GM23248 (cell line): ENCODE measurements around the gene KAZALD1. TPM values are rescaled to one million over a fixed set of nuclear protein-coding genes. Genes with fewer than 3 reads are reported as not detected.

Experiments used
- DNase-seq: peaks from one replicate; pipeline ENCODE4 v3.0.0-alpha.2; 2015
- H2AFZ ChIP-seq: fragments of 200-600 bp; sonication (generic); 2 replicates; pipeline ENCODE4 v1.6.1; 2016; ENCODE audit warnings: antibody characterized with exemption
- H3F3A ChIP-seq: fragments of 200-600 bp; sonication (generic); 2 replicates; pipeline ENCODE4 v1.6.1; 2016; ENCODE audit warnings: mild to moderate bottlenecking, antibody characterized with exemption, mixed run types; ENCODE audit not compliant: insufficient read depth
- H3K27ac ChIP-seq: fragments of 200-600 bp; sonication (generic); 2 replicates; pipeline ENCODE4 v1.5.1; 2016; ENCODE audit warnings: mild to moderate bottlenecking
- H3K27me3 ChIP-seq: fragments of 200-600 bp; sonication (generic); replicated peaks from 2 replicates; pipeline ENCODE4 v1.6.1; 2016; ENCODE audit warnings: mild to moderate bottlenecking; ENCODE audit not compliant: insufficient read depth
- H3K36me3 ChIP-seq: fragments of 200-600 bp; sonication (generic); 2 replicates; pipeline ENCODE4 v1.6.1; 2016; ENCODE audit warnings: low read depth, mild to moderate bottlenecking
- H3K4me1 ChIP-seq: fragments of 200-600 bp; sonication (generic); 2 replicates; pipeline ENCODE4 v1.6.1; 2016; ENCODE audit warnings: mild to moderate bottlenecking; ENCODE audit not compliant: insufficient read depth
- H3K4me2 ChIP-seq: fragments of 200-600 bp; sonication (generic); one replicate; pipeline ENCODE4 v1.6.1; 2016; ENCODE audit warnings: mild to moderate bottlenecking; ENCODE audit not compliant: unreplicated experiment
- H3K4me3 ChIP-seq: fragments of 200-600 bp; sonication (generic); 2 replicates; pipeline ENCODE4 v1.5.1; 2016; ENCODE audit warnings: mild to moderate bottlenecking
- H3K79me2 ChIP-seq: fragments of 200-600 bp; sonication (generic); 2 replicates; pipeline ENCODE4 v1.6.1; 2016; ENCODE audit warnings: mild to moderate bottlenecking; ENCODE audit not compliant: insufficient read depth
- H3K9ac ChIP-seq: fragments of 200-600 bp; sonication (generic); 2 replicates; pipeline ENCODE4 v1.6.1; 2016; ENCODE audit warnings: mild to moderate bottlenecking
- H3K9me2 ChIP-seq: fragments of 200-600 bp; sonication (generic); 2 replicates; pipeline ENCODE4 v1.6.1; 2016; ENCODE audit warnings: mixed run types, mild to moderate bottlenecking, moderate library complexity; ENCODE audit not compliant: insufficient read depth
- H3K9me3 ChIP-seq: fragments of 200-600 bp; sonication (generic); one replicate; pipeline ENCODE4 v1.6.1; 2017; ENCODE audit warnings: low read depth
- H4K20me1 ChIP-seq: fragments of 200-600 bp; sonication (generic); 2 replicates; pipeline ENCODE4 v1.6.0; 2016; ENCODE audit not compliant: insufficient read depth
- EZH2 ChIP-seq: fragments of 200-600 bp; sonication (generic); IDR thresholded peaks from 2 replicates; pipeline ENCODE4 v1.6.1; 2018; ENCODE audit warnings: antibody characterized with exemption, mild to moderate bottlenecking; ENCODE audit not compliant: insufficient read depth, poor library complexity, severe bottlenecking
- EZH2phosphoT487 ChIP-seq: fragments of 200-600 bp; sonication (generic); IDR thresholded peaks from 2 replicates; pipeline ENCODE4 v1.6.1; 2018; ENCODE audit warnings: antibody characterized with exemption, moderate library complexity, mild to moderate bottlenecking, low read depth; ENCODE audit not compliant: insufficient read depth
- WGBS, 2 experiments: methylation state at CpG; one replicate each; pipeline ENCODE4 v1.1.6; 2015 to 2017; ENCODE audit warnings: low lambda C conversion rate in 2 of 2, low coverage in 1 of 2; ENCODE audit errors: missing lambda C conversion rate in 2 of 2; 5-methylcytosine and 5-hydroxymethylcytosine counted together
- in situ Hi-C: fragments of 300-500 bp; cut with MboI; formaldehyde crosslinking; loops from 2 replicates; pipeline ENCODE4 v1.15.0; 2020
- polyA plus RNA-seq: library from polyadenylated mRNA; unstranded; fragments of >200 nt; fragmentation: Nextera tagmentation; extraction: Ambion mirVana; gene quantifications from 2 replicates; pipeline ENCODE4 v1.2.1, GENCODE V29; 2016
- total RNA-seq: library from RNA; depleted of rRNA; stranded (reverse); fragments of >200 nt; shearing (Covaris generic); gene quantifications from 2 replicates; pipeline ENCODE4 v1.2.3, GENCODE V29; 2014

The KAZALD1 gene
- total and polyA plus RNA-seq, 2 experiments from 2014 or later: 34.4 to 62.6 TPM

- Histone ChIP-seq H2AFZ (no peak overlapping the region), H3K79me2 (no peaks in the 10 kb centered on the region), H3K9me2 (no peaks in the 10 kb centered on the region), H3K4me3 (no peak overlapping the region), H3K4me2 (no peak overlapping the region), H3K9me3 (no peaks in the 10 kb centered on the region), H4K20me1 (no peaks in the 10 kb centered on the region), H3K36me3 (no peaks in the 10 kb centered on the region), H3F3A (no peaks in the 10 kb centered on the region), H3K9ac (no peak overlapping the region), H3K4me1 (no peaks in the 10 kb centered on the region), H3K27ac (no peak overlapping the region), H3K27me3 (peaks cover 53% of the 10 kb centered on the region)
- in situ Hi-C loops: no loop called here
- 43 to 44% methylated on average over 4 of the region's 4 CpGs for WGBS, 2 experiments
- no peak for DNase-seq
- TF ChIP-seq EZH2phosphoT487 (no peak), EZH2 (no peak)
Measured at GRCh38 chr10:101101372-101101881, 39.6 kb downstream of the KAZALD1 start.

GRCh38 chr10:101103430-101103829 lies 41.6 kb downstream of the KAZALD1 start:
- in situ Hi-C loops: no loop called here
- H3K9me2 ChIP-seq: no peaks in the 10 kb centered on the region
- H3K9ac ChIP-seq: no peak overlapping the region
- peaks cover 45% of the 10 kb centered on the region for H3K27me3 ChIP-seq
- no peaks in the 10 kb centered on the region for H4K20me1 ChIP-seq
- no peaks in the 10 kb centered on the region for H3K9me3 ChIP-seq
- no peaks in the 10 kb centered on the region for H3F3A ChIP-seq
- H3K79me2 ChIP-seq: no peaks in the 10 kb centered on the region
- H3K4me3 ChIP-seq: no peak overlapping the region
- TF ChIP-seq EZH2: no peak
- no peak for TF ChIP-seq EZH2phosphoT487
- 50 to 63% methylated on average over 2 of the region's 2 CpGs for WGBS, 2 experiments
- H3K4me1 ChIP-seq: no peaks in the 10 kb centered on the region
- H3K4me2 ChIP-seq: no peak overlapping the region
- no peak overlapping the region for H3K27ac ChIP-seq
- no peaks in the 10 kb centered on the region for H3K36me3 ChIP-seq
- H2AFZ ChIP-seq: no peak overlapping the region
- DNase-seq: no peak

- Histone ChIP-seq H3K27ac (no peak overlapping the region), H2AFZ (no peak overlapping the region), H3K4me1 (no peaks in the 10 kb centered on the region), H4K20me1 (no peaks in the 10 kb centered on the region), H3K27me3 (peaks cover 43% of the 10 kb centered on the region), H3K36me3 (no peaks in the 10 kb centered on the region), H3K9ac (no peak overlapping the region), H3K4me3 (no peak overlapping the region), H3K9me3 (no peaks in the 10 kb centered on the region), H3K79me2 (no peaks in the 10 kb centered on the region), H3F3A (no peaks in the 10 kb centered on the region), H3K4me2 (no peak overlapping the region), H3K9me2 (no peaks in the 10 kb centered on the region)
- no peak for DNase-seq
- TF ChIP-seq EZH2phosphoT487 (no peak), EZH2 (no peak)
- in situ Hi-C loops: no loop called here
- 44 to 58% methylated on average over 6 of the region's 6 CpGs for WGBS, 2 experiments
Measured at GRCh38 chr10:101106351-101106750, 44.6 kb downstream of the KAZALD1 start.

GRCh38 chr10:101107771-101108170 lies 46.0 kb downstream of the KAZALD1 start:
- H3K79me2 ChIP-seq: no peaks in the 10 kb centered on the region
- H3K36me3 ChIP-seq: no peaks in the 10 kb centered on the region
- no peaks in the 10 kb centered on the region for H4K20me1 ChIP-seq
- DNase-seq: no peak
- H3K9me2 ChIP-seq: no peaks in the 10 kb centered on the region
- no peak overlapping the region for H3K4me2 ChIP-seq
- H3K4me1 ChIP-seq: no peaks in the 10 kb centered on the region
- H3K9me3 ChIP-seq: no peaks in the 10 kb centered on the region
- no peak overlapping the region for H3K9ac ChIP-seq
- peaks cover 53% of the 10 kb centered on the region for H3K27me3 ChIP-seq
- H3K27ac ChIP-seq: no peak overlapping the region
- H3K4me3 ChIP-seq: no peak overlapping the region
- H2AFZ ChIP-seq: no peak overlapping the region
- TF ChIP-seq EZH2 (no peak), EZH2phosphoT487 (no peak)
- H3F3A ChIP-seq: no peaks in the 10 kb centered on the region
- in situ Hi-C loops: no loop called here
- WGBS, 2 experiments: 52 to 56% methylated on average over 5 of the region's 5 CpGs
